NOMO-1 treated with DMSO at 0.1 percent for 48 hours (cell line): ENCODE results near the gene WNT16.
"Not testable (repeated sequence)": the region's sequence is repeated elsewhere in the genome, so short reads cannot be mapped to it uniquely, and the experiment has no call there.

Experiments
- DNase-seq: peaks from one replicate; lab custom pipeline; 2025; ENCODE audit not compliant: unreplicated experiment; lab: John Stamatoyannopoulos, UW

WNT16 gene

GRCh38 chr7:121305109-121305508, 23.7 kb upstream of the WNT16 start:
- no peak for DNase-seq

GRCh38 chr7:121306565-121306964, 22.2 kb upstream of the WNT16 start:
- DNase-seq = no peak

GRCh38 chr7:121307021-121307574, 21.7 kb upstream of the WNT16 start:
- DNase-seq = no peak

GRCh38 chr7:121313220-121313792, 15.5 kb upstream of the WNT16 start:
- DNase-seq = no peak

GRCh38 chr7:121313793-121314676, 14.8 kb upstream of the WNT16 start:
- DNase-seq = no peak

- DNase-seq = not testable (repeated sequence)
These were observed 13.6 kb upstream of the WNT16 start for GRCh38 chr7:121315170-121315569.

- DNase-seq = no peak
These were observed 6.3 kb upstream of the WNT16 start for GRCh38 chr7:121322460-121322859.

GRCh38 chr7:121323515-121324302, 5.1 kb upstream of the WNT16 start:
- DNase-seq = no peak

- DNase-seq = no peak
These were observed 1.1 kb upstream of the WNT16 start for GRCh38 chr7:121327671-121328070.

- no peak for DNase-seq
These were observed 622 bp downstream of the WNT16 start for GRCh38 chr7:121329191-121330052.

- DNase-seq = no peak
These were observed 1.4 kb downstream of the WNT16 start for GRCh38 chr7:121330053-121330833.

- DNase-seq = no peak
These were observed 2.2 kb downstream of the WNT16 start for GRCh38 chr7:121331048-121331447.

- no peak for DNase-seq
These were observed 2.8 kb downstream of the WNT16 start for GRCh38 chr7:121331574-121331973.

- no peak for DNase-seq
These were observed 5.6 kb downstream of the WNT16 start for GRCh38 chr7:121334376-121334775.

GRCh38 chr7:121334875-121335648, 6.3 kb downstream of the WNT16 start:
- DNase-seq = no peak

GRCh38 chr7:121336579-121336978, 7.8 kb downstream of the WNT16 start:
- no peak for DNase-seq

GRCh38 chr7:121337398-121337797, 8.6 kb downstream of the WNT16 start:
- DNase-seq = no peak

- DNase-seq = no peak
These were observed 10.3 kb downstream of the WNT16 start for GRCh38 chr7:121339082-121339481.

GRCh38 chr7:121341933-121342332, 13.1 kb downstream of the WNT16 start:
- DNase-seq = no peak
